Hematopoietic multipotent progenitor cell treated with erythropoietin and hydrocortisone succinate and interleukin-3 and kit ligand, for 4 days (in vitro differentiated cells): ENCODE data around the gene DGKD.

Source experiments
- DNase-seq: peaks from one replicate; pipeline ENCODE4 v3.0.0-alpha.2; 2015

The DGKD gene

DNA sequence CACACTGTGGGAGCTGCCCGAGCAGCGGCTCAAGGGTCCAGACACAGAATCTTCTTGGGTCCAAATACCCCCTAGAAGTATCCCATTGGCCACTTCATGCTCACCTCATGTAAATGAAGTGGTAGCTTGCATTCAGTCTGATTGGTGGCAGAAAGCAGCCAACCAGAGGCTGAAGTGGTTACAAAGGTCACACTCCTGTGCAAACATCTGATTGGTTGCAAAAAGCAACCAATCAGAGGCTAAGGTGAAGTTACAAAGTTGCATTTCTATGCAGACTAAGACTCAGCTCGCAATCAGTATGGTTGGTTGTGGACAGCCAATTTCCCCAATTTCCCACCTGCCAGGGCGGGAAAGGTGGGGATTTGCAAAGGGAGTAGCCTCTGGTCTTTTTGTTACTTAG is 94.3 kb downstream of the DGKD start:
- no peak for DNase-seq

DNA sequence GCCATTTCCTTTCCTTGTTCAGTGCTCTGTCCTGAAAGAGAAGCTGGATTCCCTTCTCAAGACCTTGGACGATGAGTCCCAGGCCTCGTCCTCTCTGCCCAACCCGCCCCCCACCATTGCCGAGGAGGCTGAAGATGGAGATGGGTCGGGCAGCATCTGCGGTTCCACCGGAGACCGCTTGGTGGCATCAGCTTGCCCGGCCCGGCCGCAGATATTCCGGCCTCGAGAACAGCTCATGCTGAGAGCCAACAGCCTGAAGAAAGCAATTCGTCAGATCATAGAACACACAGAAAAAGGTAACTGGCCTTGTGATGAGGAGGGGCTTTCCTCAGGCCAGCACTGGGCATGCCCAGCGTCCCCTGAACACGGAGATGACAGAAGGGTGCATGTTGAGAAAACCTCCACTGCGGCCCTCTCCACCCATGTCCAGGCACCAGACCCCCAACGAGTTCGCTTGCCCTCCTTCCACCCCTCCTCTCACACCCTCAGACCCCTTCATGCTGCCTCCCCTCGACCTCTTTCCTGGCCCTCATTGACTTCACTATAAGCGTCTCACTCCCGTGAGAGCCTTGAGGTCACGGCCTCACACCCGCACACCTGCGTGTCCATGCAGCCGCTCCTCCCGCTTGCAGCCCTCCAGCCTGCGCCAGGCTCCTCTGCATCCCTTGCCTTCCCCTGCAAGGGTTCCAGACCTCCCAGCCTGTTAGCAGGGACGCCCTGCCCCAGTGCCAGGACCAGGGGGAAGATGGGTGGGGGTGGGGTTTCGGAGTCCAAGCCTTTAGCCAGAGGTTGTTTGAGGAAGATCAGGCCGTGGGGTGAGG is 95.0 kb downstream of the DGKD start:
- DNase-seq, result peak; percentile 42

DNA sequence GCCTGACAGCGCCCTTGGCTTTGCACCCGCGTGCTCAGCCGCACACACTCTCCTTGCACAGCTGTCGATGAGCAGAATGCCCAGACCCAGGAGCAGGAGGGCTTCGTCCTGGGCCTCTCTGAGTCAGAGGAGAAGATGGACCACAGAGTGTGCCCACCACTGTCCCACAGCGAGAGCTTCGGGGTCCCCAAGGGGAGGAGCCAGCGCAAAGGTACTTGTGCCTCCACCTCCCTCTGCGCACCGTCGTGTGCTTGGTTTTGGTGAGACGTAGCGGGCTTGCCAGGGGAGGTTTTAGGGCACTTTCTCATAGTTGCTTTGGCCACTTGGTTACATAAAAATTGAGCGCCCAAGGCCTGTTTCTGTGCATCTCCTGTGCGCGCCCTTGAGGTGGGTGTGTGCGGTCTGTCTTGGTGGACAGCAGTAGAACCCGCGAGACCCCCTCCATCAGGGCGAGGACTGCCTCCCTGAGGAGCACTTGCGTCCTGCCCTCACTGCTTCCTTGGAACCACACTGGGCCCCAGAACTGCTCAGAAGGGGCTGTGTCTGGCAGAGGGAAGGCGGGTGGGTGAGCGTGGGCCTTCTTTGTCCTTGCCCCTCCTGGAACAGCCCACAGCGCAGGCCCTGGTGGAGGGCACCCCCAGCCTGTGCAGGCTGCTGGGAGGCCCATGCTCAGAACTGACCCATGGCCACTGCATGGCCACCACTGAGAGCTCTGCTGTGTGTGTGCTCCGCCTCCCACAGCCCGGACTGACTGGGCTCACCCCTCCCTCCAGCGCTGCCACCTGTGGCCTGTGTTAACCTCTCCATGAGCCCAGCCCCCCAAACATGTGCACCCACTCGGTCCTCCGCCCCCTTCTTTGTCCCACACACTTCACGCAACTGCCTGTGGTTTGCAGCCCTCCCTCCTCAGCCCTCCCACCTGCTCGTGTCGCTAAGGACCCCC is 95.9 kb downstream of the DGKD start:
- DNase-seq, result peak; percentile 53

DNA sequence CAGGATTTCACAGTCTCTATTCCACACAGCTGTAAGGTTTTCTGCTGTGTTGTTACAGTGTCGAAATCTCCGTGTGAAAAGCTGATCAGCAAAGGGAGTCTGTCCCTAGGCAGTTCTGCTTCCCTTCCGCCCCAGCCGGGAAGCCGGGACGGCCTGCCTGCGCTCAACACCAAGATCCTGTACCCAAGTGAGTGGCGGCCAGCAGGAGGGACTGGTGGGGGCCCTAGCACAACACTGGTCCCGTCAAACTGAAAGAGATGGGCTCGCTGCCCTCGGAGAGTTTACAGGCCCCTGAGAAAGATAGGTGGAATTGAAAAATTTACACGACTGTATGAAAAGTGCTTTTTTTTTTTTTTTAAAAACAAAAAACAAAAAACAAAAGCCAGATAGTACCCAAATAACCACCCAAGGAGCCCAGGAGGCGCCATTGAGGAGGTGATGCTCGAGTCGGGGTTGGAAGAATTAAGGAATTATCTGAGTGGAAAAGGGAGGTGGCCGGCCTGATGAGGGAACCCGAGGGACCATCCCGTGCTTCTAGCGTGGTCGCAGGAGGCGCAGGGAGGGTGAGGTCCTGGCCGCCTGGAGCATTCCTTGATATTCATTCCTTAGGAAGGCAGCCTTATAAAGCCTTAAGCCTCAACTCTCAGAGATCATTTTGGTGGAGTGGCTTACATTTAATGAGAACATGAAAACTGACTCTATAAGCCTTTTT is 96.7 kb downstream of the DGKD start:
- no peak for DNase-seq

DNA sequence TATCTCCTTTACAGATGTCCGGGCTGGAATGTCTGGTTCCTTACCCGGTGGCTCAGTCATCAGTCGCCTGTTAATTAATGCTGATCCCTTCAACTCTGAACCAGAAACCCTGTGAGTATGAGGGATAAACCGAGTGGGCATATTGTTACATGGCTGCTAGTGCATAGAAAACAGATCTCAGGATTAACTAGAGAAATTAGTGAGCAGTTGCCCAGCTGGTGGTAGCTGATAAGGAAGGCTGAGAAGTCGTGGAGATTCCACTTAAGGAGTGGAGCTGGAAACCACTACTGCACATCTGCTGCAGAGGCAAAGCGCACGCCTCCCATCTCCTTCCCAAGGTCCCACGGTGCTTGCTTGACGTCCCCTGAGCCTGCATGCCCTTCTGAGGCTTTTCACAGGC is 97.7 kb downstream of the DGKD start:
- peak; percentile 80 for DNase-seq

DNA sequence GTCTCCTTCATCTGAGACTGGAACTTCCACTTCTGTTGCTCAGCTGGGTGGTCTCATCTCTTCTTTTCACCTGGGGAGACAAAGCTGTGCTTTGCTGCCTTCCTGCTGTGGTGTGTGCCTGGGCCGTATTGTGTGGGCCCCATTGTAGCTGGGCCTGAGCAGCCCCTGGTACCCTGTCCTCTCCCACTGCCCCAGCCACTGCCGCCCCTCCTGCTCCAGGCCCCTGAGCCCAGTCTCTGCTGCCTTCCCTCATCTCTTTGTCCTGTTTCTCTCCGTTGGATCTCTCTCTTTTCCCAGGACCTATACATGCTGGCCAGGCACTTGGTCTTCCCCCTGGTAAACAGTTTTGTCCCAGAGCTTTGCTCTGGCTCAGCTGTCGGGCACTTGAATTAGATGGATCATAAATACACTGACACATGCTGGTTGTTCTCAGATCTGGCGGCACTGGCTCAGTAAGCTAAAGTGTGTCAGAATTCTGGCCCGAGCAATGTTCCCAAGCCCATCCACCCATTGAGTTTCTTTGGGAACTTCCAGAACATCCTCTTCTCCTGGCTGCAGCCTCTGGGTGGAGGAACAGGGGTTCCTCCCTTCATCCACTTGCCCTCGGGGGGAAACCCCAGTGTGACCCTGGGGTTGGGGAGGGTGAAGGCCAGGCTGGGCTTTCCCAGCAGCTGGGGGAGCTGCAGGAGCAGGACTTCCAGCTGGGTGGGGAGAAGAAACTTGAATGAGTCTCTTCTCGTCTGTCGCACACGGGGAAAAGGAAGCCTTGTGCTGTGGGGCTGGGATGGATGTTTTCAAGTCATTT is 99.0 kb downstream of the DGKD start:
- DNase-seq, result no peak

DNA sequence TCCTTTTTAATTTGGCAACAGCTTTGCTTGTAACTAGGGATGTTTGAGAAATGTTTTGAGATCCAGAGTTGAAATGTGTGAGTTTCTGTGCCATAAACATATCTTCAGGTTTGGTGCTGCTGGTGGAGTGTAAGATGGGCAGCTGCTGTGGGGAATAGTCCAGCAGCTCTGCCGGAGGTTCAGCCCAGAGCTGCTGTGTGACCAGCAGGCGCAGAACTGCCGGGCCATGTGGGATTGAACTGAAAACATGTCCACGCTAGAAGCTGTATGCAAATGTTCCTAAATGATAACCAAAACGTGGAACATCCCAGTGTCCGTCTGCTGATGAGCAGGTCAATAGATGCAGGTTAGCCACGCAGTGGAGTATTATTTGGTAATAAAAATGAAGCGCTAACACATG is 99.6 kb downstream of the DGKD start:
- DNase-seq, result no peak

DNA sequence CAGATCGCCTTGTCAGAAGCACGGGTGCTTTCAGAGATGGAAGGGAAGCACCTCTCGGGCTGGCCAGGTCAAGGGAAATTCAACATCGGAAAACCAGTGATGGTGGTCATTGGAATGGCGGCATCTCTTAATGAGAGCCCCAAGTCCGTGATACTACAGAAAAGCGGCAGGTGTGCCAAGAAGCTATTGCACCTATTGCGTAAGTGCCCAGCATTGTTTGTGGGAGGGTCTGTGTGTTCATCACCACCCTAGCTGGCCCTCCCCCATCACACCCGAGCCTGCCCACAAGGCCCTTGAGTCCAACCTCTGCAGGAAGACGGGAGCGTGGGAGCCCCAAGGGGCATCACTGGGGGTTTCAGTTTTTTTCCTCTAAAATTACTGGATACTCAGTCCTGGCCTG is 100.7 kb downstream of the DGKD start:
- no peak for DNase-seq

DNA sequence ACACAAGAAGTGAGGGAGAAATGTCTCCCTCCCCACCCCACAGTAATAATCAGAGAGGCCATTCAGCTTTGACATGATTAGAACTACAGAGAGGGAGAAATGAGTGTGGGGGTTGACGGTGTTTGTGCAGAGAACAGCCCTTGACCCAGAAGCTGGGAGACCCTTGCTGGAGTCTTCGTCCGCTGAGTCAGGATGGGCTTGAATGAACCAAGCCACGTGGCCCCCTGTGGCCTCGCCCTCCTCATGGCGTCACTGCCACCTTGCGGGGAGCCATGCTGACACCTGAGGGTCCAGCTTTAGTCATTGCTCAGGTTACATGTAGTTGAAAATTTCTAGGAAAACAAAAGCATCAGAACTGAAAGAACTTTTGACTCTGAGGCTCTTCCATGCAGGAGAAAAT is 101.2 kb downstream of the DGKD start:
- no peak for DNase-seq

DNA sequence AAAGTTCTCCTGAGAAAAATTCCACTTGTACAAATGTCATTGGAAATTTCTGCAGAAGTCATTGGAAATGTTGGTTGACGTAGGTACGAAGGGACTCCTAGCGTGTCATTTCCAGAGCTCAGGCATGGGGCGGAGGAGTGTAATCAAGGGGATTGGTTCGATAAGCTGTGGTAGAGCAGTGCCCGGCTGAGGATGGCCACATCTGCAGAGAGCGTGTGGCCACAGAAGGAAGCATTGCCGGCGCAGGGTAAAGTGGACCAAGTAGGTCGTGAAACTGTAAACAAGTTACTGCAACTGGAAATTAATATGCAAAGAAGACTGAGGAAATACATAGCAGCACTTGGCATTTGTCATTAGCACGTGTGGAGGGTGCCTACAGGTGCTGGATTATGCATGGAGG is 101.8 kb downstream of the DGKD start:
- no peak for DNase-seq

DNA sequence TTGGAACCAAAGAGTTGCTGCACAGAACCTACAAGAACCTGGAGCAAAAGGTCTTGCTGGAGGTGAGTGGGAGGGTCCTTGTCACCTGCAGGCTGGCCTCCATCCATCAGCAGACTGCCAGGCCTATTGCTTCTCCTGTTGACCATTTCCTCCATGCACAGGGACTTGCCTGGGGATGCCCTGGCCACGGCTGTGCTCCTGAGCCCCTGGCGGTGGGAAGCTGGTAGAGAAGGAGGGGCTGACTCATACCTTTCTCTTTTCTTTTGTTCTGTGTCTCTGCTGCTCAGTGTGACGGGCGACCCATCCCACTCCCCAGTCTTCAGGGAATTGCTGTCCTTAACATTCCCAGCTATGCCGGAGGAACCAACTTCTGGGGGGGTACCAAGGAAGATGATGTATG is 102.6 kb downstream of the DGKD start:
- DNase-seq, result no peak

DNA sequence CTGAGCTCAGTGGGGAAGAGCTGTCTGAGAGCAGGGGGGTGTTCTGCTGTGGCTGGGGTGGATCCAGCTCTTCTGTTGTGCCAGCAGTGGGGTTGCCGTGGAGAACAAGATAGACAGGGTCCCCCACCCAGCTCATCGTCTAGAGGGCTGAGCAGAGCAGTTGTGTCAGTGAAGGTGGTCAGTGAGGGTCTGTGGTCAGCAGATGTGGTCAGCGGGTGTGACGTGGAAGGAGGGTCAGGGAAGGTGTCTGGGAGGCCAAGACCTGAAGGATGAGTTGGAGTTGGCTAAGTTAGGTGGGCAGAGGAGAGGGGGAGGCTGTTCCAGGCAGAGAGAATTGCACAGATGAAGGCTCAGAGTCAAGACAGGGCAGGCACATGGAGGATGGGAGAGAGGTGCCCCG is 103.1 kb downstream of the DGKD start:
- DNase-seq, result no peak

DNA sequence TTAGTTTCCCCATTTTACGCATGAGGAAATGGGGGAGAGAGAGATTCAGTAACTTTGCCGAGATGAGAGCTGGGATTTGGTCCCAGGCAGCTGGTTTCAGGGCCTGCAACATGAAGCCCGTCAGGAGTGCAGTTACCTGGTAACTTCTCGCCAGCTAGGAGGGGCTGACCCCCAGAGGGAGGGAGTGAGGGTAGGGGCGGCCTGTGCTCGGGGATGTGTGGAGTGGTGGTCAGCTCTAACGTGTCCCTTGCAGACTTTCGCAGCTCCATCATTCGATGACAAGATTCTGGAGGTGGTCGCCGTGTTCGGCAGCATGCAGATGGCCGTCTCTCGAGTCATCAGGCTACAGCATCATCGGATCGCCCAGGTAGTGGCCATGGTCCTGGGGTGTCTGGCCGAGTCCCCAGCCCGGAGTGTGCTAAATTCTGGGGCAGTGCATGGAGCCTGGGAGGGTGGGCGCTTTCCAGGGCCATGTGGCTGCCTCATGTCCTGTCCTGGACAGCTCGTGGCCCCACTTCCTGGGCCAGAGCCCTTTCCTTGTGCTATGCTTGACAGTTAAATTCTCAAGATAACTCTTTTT is 103.8 kb downstream of the DGKD start:
- DNase-seq, result no peak

DNA sequence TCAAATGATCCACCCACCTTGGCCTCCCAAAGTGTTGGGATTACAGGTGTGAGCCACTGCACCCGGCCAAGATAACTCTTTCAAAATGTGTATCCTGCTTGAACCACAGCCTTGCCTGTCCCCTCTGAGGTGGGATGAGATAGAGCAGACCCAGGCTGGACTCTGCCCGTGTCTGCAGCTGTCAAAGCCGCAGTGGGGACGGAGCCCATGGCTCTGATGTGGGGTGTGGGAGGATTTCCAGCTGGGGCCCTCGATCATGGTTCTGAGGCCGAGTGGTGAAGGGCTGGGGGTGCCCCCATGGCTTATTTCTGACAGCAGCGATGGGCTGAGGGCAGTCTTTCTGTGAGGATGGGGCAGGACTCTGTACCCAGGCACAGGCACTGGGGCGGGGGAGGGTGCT is 104.5 kb downstream of the DGKD start:
- DNase-seq, result no peak

DNA sequence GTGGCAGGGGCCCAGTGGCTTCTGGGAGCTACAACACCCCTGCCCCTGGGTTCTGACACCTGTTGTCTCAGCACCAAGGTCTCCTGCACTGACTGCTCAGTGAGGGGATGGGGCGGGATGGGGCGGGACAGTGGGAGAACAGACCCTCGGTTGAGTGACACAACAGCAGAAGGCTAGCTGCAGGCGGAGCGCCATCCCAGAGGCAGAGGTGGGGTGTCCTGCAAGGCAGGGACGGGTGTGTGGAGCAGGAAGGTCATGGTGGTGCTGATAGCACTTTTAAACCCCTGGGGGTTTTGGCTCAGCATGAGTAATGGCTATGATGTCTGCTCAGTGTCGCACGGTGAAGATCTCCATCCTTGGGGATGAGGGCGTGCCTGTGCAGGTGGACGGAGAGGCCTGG is 105.1 kb downstream of the DGKD start:
- no peak for DNase-seq

DNA sequence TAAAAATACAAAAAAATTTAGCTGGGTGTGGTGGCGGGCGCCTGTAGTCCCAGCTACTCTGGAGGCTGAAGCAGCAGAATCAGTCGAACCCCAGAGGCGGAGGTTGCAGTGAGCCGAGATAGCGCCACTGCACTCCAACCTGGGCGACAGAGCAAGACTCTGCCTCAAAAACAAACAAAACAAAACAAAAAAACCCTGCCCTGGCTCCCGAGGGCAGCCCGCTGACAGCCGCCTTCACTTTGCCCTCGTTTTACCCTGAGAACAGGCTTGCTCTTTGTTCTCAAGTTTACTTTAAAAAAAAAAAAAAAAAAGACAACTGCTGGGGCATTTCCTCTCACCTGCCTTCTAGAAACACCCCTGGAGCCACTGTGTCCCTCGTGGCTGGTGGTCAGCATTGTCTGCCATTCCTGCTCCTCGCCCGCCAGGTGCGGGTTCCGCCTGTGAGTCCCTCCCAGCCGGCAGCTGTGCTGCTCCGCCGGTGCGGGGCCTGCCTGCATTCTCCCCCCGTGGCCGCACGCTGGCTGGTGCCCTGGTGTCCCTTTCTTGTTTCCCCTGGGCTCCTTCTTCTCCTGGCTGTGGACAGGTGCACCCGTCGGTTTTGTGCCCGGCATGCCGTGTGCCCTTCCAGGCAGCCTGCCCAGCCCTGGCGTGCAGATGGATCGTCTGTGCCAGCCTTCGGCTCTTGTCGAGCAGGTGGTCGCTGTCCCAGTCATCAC is 106.6 kb downstream of the DGKD start:
- no peak for DNase-seq

DNA sequence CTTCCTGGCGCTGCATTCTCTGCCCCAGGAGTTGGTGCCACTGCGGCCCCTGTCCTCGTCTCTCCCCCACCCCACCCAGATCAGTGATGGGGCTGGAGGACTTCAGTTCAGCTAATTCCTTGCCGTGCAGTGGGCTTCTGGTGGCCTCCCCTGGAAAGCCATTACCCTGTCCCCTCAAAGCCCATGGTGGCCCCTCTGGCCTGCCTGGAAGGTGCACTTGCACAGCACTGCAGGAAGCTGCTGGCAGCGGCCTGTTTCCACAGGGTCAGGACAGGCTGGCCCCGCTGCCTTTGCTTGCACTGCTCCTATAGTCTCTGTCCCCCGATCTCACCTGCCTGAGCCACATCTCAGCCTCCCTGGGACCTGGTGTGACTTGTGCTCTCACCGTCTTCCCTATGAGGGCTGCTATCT is 107.2 kb downstream of the DGKD start:
- no peak for DNase-seq

DNA sequence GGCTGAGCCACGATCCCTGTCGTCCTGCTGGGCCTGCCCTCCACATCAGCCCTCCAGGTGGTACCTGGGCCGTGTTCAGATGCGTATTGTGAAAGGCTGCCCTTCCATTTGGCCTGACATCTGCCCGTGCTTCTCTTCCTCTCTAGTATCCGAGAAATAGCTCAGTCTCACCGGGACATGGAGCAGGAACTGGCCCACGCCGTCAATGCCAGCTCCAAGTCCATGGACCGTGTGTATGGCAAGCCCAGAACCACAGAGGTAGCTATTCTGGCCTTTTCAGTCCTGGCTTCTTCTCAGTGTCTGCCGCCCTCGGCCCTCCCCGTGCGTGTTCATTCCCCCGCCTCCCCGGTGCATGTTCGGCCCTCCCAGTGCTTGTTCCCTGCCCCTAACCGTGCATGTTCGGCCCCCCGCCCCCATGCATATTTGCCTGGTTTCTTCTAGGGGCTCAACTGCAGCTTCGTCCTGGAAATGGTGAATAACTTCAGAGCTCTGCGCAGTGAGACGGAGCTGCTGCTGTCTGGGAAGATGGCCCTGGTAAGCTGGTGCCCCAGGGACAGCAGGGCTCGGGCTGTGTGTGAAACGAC is 108.0 kb downstream of the DGKD start:
- no peak for DNase-seq

DNA sequence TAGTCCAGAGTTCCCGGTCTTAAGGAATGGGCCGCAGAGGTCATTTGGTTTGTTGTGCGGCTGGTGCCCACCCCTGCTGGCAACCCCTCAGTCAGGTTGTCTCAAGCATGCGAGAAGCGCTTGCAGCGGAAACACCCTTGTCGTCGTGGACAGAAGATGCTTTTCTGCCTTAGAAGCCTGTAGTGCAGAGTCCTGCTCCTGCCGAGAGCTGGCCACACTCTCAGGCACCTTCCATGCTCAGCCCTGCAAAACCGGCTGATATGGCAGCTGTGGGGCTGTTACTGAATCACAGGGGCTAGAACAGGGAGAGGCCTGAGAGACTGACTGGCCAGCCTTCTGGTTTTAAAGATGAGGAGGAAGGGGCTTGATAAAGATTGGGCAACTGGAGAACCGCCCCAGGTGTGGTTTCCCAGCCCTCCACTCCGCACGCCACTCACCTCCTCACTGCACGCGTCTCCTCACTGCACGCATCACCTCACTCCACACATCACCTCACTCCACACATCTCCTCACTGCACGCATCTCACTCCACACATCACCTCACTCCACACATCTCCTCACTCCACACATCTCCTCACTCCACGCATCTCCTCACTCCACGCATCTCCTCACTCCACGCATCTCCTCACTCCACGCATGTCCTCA is 108.7 kb downstream of the DGKD start:
- no peak for DNase-seq

DNA sequence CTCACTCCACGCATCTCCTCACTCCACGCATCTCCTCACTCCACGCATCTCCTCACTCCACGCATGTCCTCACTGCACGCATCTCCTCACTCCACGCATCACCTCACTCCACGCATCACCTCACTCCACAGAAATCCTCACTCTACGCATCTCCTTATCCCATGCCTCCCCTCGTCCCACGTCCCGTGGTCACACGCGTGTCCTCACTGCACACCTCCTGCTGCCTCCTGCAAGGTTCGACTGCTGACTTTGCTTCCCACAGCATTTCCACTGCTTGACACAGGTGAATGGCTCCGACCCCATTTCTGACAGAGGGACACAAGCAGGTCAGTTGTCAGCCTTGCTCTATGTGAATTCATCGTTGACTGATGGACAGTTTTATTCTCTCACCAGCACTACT is 109.3 kb downstream of the DGKD start:
- no peak for DNase-seq

DNA sequence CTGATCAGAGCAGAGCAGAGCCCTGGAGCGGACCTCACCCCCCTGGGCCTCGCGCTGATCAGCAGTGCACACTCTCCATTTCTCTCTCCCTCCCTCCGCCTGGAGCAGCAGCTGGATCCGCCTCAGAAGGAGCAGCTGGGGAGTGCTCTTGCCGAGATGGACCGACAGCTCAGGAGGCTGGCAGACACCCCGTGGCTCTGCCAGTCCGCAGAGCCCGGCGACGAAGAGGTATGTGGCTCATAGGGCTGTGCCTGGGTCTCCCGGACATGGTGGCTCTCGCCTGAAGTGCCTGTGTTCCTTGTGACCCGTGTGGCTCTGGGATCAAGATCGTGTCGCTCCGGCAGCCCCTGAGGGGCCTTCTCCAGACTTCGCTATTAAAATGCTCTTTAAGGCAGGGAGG is 109.8 kb downstream of the DGKD start:
- DNase-seq, result no peak
